ENCODE measurements around the gene ALDH4A1.

The ALDH4A1 gene

DNA sequence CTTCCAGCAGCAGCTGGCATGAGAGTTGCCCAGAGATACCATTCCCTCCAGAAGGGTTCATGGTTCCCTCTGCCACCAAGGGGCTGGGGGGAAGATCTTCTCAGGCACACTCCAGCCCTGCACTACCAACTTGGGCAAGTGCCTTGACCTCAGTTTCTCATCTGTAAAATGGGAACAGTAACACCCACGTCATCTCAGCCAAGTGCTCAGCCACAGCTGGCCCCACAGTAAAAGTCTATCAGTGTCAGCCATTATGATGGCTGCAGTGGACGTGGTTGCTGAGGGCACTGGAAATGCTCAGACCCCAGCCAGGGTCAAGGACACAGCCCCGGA lies 26.6 kb downstream of the ALDH4A1 start:
- TF ChIP-seq GATA2 (IDR thresholded peaks at IDR 0.05; ENCODE audit: low read depth, low read length) (no peak), GATA3 (IDR thresholded peaks at IDR 0.05; ENCODE audit: low read depth, low read length) (no peak)

DNA sequence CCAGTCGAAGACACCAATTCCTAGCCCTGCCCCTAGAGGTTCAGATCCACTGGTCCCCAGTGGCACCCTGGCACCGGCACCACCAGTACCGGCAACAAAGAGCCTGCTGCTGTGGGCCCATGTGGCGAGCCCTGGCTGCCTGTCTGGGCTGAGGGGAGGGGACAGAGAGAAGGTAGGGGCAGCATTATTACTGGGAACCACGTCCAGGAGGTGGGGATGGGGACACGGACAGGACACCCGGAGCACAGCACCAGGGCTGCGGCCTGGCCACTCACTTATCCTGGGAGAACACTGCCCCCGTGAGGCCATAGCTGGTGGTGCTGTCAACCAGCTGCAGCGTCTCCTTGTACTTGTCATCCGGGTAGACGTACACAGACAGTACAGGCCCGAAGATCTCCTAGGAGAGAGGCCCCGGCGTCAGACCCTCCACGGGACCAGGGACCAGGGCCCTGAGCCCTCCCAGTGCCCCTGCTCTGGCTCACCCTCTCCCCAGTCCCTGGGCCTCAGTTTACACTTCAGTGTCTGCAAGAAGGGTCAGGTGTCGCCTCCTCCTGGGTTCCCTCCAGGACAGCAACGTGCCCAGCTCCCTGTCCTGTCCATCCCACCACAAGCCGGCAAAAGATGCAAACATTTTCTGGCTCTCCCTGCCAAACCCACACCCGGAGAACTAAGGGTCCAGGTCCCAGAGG lies 27.1 kb downstream of the ALDH4A1 start:
- TF ChIP-seq GATA3 (IDR thresholded peaks at IDR 0.05; ENCODE audit: low read depth, low read length) (no peak), GATA2 (IDR thresholded peaks at IDR 0.05; ENCODE audit: low read depth, low read length) (no peak)

DNA sequence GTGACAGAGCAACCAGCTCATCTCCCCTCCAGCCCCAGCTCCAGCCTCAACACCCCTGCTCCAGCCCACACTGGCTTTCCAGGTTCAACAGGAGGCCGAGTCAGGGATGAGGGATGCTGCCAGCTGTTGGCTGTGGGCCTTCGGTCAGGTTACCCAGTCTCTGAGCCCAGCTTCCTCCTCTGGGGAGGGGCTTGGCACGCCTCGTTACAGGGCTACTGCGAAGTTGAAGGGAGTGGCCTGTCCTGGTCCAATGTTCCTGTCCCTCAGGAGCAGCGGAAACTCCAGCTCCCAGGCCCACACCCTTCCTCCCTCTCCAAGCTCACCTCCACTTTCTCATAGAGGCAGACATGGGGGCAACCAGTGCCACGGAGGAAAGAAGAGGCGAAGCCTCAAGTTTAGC lies 27.8 kb downstream of the ALDH4A1 start:
- TF ChIP-seq GATA3 (IDR thresholded peaks at IDR 0.05; ENCODE audit: low read depth, low read length): no peak
- no peak for TF ChIP-seq GATA2 (IDR thresholded peaks at IDR 0.05; ENCODE audit: low read depth, low read length)

DNA sequence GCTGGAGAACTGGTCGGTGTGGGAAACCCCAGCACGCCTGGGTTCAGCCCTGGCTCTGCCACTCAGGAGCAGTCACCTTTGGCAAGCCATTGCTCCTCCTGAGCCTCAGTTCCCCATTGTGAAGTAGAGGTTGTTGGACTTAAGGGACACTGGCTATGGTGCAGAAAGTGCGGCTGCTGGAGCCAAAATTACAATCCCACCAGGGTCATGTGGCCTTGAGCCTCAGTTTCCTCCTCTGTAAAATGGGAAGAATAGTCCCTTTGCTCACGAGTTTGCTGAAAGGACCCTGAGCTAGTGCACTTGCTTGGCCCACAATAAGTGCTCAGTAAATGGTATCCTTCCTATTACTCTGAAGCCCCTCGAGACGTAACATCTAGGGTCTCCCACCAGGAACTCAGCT lies 28.3 kb downstream of the ALDH4A1 start:
- TF ChIP-seq GATA2 (IDR thresholded peaks at IDR 0.05; ENCODE audit: low read depth, low read length) (no peak), GATA3 (IDR thresholded peaks at IDR 0.05; ENCODE audit: low read depth, low read length) (no peak)

DNA sequence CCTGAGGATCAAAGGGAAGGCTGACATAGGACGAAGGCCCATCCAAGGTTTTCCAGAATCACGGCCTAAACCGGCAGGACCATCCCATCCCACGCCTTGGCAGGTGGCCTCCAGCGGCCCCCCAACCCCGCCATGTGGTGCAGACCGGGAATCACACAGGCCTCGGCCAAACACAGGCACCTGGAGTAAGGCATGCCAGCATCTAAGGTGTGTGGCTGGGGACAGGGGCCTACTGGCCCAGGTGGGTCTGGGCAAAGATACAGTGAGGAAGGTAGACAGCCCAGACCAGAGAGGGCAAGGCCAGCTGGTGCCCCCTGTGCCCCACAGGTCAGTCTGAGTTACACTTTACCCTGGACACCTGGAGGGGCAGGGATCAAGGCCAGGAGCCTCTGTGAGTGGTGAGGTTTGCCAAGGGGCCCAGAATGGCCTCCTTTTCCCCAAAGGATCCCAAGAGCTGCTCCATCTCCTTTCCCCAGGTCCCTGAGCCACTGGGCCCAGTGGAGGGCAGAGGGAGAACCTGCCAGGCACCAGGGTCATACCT lies 30.2 kb downstream of the ALDH4A1 start:
- TF ChIP-seq GATA2 (IDR thresholded peaks at IDR 0.05; ENCODE audit: low read depth, low read length) (no peak), GATA3 (IDR thresholded peaks at IDR 0.05; ENCODE audit: low read depth, low read length) (no peak)

DNA sequence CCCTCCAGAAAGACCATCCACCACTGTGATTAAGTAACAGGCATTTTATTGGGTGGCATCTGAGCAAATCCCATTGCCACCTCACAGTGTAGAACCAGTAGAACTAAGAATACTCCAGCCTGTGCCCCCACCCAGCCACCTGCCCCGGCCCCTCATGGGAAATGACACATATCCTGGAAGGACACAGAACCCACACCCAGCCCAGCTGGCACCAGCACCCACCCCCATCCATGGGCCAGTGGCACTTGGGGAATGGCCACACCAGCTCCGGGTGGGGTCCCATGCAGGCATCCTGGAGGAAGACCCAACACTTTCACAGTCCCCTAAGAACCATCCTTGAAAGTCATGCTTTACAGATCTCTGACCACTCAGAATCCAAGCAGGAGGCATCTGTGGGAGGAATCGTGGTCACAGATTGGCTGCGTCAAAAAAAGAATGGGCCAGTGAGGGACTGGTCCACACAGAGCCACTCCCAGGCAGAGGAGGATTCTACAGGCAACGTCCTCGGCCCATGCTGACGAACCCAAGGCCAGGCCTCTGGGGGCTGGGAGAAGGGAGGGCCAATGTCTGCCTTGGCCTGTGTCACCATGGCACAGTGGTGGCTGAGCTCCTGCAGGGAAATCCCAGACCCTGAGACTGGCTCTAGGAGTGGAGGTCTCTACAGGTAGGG lies 30.8 kb downstream of the ALDH4A1 start:
- TF ChIP-seq GATA2 (IDR thresholded peaks at IDR 0.05; ENCODE audit: low read depth, low read length) (no peak), GATA3 (IDR thresholded peaks at IDR 0.05; ENCODE audit: low read depth, low read length) (no peak)

DNA sequence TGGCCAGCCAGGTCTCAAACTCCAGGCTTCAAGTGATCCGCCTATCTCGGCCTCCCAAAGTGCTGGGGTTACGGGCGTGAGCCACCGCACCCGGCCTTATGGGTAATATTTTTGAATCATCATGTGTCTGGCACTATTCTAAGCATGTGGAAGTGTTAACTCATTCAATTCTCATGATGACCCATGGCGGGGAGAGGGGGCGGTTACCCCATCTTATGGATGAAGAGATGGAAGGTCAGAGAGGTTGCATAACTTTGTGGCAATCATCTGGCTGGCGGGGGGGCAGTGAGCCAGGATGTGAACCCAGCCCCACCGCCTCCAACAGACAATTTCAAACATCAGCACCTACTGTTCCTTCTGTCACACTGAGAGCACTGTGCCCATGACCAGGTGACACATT lies 31.4 kb downstream of the ALDH4A1 start:
- TF ChIP-seq GATA2 (IDR thresholded peaks at IDR 0.05; ENCODE audit: low read depth, low read length) (no peak), GATA3 (IDR thresholded peaks at IDR 0.05; ENCODE audit: low read depth, low read length) (no peak)

DNA sequence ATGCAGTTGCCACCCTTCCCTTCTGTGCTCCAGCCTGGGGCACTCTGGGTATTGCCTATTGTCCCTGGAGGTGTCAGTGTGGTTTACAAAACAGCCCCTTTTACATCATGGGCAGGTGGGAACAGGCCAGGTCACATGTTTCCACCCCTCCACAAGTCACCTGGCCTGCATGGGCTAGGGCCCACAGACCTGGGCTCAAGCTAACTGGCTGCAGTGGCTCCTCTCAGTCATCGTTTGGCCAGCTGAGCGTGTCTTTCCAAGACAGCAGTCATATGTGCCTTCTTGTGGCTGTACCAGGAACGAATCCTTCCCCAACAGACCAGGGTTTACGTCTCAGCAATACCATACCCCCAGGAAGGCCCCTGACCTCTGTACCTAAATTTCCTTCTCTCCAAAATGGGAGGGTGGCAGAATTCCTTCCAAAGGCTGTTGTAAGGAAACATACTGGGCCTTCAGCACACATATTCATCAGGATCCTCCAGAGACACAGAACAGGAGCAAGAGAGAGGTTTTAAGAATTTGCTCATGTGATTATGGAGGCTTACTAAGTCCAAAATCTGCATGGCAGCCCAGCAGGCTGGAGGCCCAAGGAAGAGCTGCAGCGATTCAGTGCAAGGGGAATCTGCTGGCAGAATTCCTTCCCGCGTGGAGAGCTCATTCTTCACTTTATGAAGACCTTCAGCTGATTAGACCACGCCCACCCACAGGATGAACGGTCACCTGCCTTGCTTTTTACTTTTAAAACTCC lies 32.3 kb downstream of the ALDH4A1 start:
- TF ChIP-seq GATA2 (IDR thresholded peaks at IDR 0.05; ENCODE audit: low read depth, low read length) (no peak), GATA3 (IDR thresholded peaks at IDR 0.05; ENCODE audit: low read depth, low read length) (no peak)

DNA sequence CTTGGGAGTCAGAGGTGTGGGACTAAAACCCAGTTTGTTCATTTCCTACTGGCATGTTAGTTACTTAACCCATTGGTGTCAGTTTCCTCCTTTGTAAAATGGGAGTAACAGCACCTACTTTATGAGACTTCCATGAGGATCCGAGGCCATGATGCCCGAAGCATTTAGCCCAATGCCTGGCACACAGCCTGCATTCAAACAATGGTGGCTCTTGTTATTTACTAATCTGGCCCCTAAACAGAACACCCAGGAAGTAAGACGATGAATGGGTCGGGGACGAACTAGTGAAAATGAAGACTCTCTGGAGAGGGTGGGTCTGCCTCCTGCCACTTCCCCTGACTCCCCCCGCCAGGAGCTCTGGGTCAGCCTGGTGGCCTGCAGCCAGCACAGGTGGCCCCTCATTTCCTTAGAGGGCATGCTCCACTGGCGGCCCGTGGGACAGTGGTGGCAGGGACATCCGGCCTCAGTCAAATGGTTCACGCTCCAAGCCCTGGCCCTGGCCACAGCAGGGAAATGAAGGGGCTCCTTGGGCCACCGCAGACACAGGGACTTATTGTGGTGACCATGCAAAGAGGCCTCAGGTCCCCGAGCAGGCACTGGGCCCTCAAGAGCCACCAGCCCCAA lies 33.4 kb downstream of the ALDH4A1 start:
- TF ChIP-seq GATA2 (IDR thresholded peaks at IDR 0.05; ENCODE audit: low read depth, low read length) (no peak), GATA3 (IDR thresholded peaks at IDR 0.05; ENCODE audit: low read depth, low read length) (no peak)

DNA sequence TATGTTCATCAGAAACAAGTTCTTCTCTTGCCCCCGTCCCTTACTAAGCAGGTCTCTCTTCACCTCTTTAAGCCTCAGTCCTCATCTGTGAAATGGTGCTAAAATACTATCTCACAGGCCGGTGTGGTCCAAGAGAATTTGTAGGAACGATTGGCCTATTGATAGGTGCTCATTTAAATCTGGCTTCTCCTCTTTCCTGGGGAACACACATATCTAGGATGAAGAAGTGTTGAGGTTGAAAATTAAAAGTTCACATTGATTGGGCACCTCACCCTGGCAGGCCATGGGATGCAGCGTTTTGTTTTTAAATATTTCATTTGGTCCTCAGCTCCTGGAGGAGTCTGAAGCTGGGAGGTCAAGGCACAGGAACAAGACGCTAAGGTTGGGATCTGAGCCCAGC lies 34.0 kb downstream of the ALDH4A1 start:
- TF ChIP-seq GATA3 (IDR thresholded peaks at IDR 0.05; ENCODE audit: low read depth, low read length) (no peak), GATA2 (IDR thresholded peaks at IDR 0.05; ENCODE audit: low read depth, low read length) (no peak)

DNA sequence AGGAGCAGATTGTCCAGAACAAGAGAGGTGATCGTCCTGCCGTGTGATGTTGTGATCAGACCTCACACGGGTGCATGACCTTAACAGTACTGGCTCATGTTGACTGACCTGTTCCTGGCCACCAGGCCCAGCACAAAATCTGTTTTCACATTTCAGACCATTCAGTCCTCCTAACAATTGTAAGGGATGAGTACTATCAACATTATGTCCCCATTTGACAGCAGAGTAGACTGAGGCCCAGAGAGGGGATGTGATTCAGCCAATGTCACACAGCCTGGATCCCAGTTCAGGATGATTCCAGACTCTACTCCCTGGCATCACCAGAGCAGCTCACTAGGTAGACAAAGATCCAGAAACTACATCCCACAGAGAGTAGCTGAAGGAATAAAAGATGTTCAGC lies 35.5 kb downstream of the ALDH4A1 start:
- TF ChIP-seq GATA2 (IDR thresholded peaks at IDR 0.05; ENCODE audit: low read depth, low read length): no peak
- TF ChIP-seq GATA3 (IDR thresholded peaks at IDR 0.05; ENCODE audit: low read depth, low read length): no peak

DNA sequence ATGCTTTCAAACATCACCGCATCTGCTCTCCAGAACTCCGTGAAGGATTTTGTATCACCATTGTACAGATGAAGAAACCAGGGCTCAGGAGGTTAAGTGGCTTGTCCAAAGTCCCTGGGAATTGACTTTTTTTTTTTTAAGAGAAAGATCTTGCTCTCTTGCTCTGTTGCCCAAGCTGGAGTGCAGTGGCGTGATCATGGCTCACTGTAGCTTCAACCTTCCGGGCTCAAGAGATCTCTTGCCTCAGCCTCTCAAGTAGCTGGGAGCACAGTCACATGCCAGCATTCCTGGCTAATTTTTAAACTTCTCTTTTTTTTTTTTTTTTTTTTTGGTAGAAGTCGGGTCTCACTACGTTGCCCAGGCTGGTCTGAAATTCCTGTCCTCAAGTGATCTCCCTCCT lies 36.0 kb downstream of the ALDH4A1 start:
- no peak for TF ChIP-seq GATA3 (IDR thresholded peaks at IDR 0.05; ENCODE audit: low read depth, low read length)
- TF ChIP-seq GATA2 (IDR thresholded peaks at IDR 0.05; ENCODE audit: low read depth, low read length): no peak

DNA sequence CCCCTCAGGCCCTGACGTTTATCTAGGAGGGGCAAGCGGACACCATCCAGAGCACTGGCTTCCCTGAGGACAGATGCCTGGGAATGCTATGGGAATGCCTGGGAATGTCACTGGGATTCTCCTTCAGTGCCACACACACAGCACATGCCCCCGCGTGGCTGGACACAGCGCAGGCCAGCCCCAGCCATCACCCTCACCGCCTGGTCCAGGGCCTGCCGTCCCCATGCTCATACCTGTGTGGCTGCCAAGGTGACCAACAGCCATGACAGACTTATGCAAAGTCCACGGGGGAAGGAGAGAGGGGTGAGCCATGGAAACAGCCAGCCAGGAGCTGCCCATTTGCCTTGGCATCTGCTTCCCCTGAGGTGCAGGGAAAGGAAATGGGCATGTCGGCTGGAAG lies 37.2 kb downstream of the ALDH4A1 start:
- TF ChIP-seq GATA3 (IDR thresholded peaks at IDR 0.05; ENCODE audit: low read depth, low read length) (no peak), GATA2 (IDR thresholded peaks at IDR 0.05; ENCODE audit: low read depth, low read length) (no peak)

DNA sequence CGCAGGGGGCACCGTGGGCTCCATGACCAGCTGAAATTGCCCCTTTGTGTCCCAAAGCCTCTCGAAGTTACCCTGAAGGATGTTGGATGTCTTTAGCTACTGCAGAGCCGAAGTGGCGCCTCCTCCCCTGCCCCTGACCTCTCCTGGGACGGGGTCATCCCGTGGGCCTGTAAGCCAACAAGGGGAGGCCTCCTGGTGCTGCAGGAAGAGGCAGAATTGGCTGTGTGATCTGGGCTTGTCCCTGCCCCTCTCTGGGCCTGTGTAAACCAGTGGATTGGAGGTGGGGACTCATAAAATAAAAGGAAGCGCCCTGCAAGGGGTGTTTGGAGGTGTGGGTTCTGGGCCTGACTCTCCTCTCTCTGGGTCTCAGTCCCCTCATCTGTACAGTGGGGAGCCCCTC lies 40.8 kb downstream of the ALDH4A1 start:
- TF ChIP-seq GATA3 (IDR thresholded peaks at IDR 0.05; ENCODE audit: low read depth, low read length) (no peak), GATA2 (IDR thresholded peaks at IDR 0.05; ENCODE audit: low read depth, low read length) (no peak)
